Calu3 (cell line): ENCODE results near the gene GPC3. TPM values are rescaled to one million over a fixed set of nuclear protein-coding genes. Genes with fewer than 3 reads are reported as not detected.

Experiments
- BruUV-seq: library from RNA; stranded (reverse); fragments of 400-500 nt; replicated peaks from 2 replicates; lab custom pipeline; 2021; lab: Mats Ljungman, UMichigan
- CTCF ChIA-PET: fragments of 300-600 bp; sonication (Branson Sonifier 250); formaldehyde crosslinking; loops from one replicate; lab custom pipeline; 2022; ENCODE audit warnings: antibody characterized with exemption; lab: Charles Lee
- DNase-seq: peaks from one replicate; pipeline ENCODE4 v3.0.0; 2022
- H3K27ac Mint-ChIP-seq: one replicate; pipeline ENCODE4 v1.8.0; 2022; ENCODE audit warnings: mixed read lengths; ENCODE audit not compliant: unreplicated experiment
- H3K27me3 Mint-ChIP-seq: one replicate; pipeline ENCODE4 v1.8.0; 2022; ENCODE audit warnings: mixed read lengths; ENCODE audit not compliant: unreplicated experiment
- H3K36me3 Mint-ChIP-seq: one replicate; pipeline ENCODE4 v1.8.0; 2022; ENCODE audit warnings: mild to moderate bottlenecking, moderate library complexity, mixed read lengths; ENCODE audit not compliant: insufficient read depth, unreplicated experiment
- H3K4me1 Mint-ChIP-seq: one replicate; pipeline ENCODE4 v1.8.0; 2022; ENCODE audit warnings: mild to moderate bottlenecking, low read depth, mixed read lengths; ENCODE audit not compliant: unreplicated experiment
- H3K4me3 Mint-ChIP-seq: one replicate; pipeline ENCODE4 v1.8.0; 2022; ENCODE audit warnings: mild to moderate bottlenecking, low read depth, moderate library complexity, mixed read lengths; ENCODE audit not compliant: unreplicated experiment
- H3K9me3 Mint-ChIP-seq: one replicate; pipeline ENCODE4 v1.8.0; 2022; ENCODE audit warnings: low read depth, mixed read lengths; ENCODE audit not compliant: unreplicated experiment
- CTCF ChIP-seq: fragments of 200-600 bp; IDR thresholded peaks from one replicate; pipeline ENCODE4 v1.8.0; 2022; ENCODE audit warnings: antibody characterized with exemption; ENCODE audit not compliant: unreplicated experiment
- intact Hi-C: fragments of 100-400 bp; cut with micrococcal nuclease; formaldehyde crosslinking; loops from one replicate; pipeline ENCODE4 v1.10.0; 2022; ENCODE audit not compliant: unreplicated experiment
- total RNA-seq: library from RNA; stranded (reverse); gene quantifications from 2 replicates; pipeline ENCODE4 v1.2.3, GENCODE V29; 2022

GPC3 gene
- total RNA-seq, 1 experiment from 2014 or later, result 2.3 TPM

- peak; percentile 78 for DNase-seq
- CTCF ChIA-PET, result interaction anchor here (1.0 to 2.2 kb wide), 15 partner anchors 12 to 604 kb away, joined by 3 to 21 read pairs (median 5); no protein-coding TSS in a partner anchor
- Mint-ChIP-seq H3K27me3 (no peaks in the 10 kb centered on the region), H3K4me1 (no peaks in the 10 kb centered on the region), H3K4me3 (peak overlapping the region; percentile 58), H3K27ac (no peak overlapping the region), H3K9me3 (no peaks in the 10 kb centered on the region), H3K36me3 (no peaks in the 10 kb centered on the region)
- intact Hi-C loops, result loop anchor here (1.0 to 10.0 kb wide), 7 partner anchors 47 to 605 kb away; no protein-coding TSS in a partner anchor
- peak; percentile 98 for TF ChIP-seq CTCF
- BruUV-seq, result no TSS peak
Observed at GRCh38 chrX:133792198-133792953, 193.0 kb downstream of the GPC3 start.

GRCh38 chrX:133789829-133790228, 195.6 kb downstream of the GPC3 start:
- H3K36me3 Mint-ChIP-seq, result no peaks in the 10 kb centered on the region
- peaks cover 8% of the 10 kb centered on the region for H3K4me1 Mint-ChIP-seq
- intact Hi-C loops, result loop anchor here (5.0 to 10.0 kb wide), 3 partner anchors 93 to 607 kb away; no protein-coding TSS in a partner anchor

GRCh38 chrX:133786382-133786781, 199.0 kb downstream of the GPC3 start:
- no peaks in the 10 kb centered on the region for H3K9me3 Mint-ChIP-seq
- BruUV-seq, result no TSS peak
- H3K36me3 Mint-ChIP-seq, result no peaks in the 10 kb centered on the region
- H3K27me3 Mint-ChIP-seq, result no peaks in the 10 kb centered on the region
- CTCF ChIA-PET, result interaction anchor here (1.6 kb wide), 1 partner anchor 88 kb away, joined by 4 read pairs; no protein-coding TSS in a partner anchor
- intact Hi-C loops, result no loop called here
- H3K27ac Mint-ChIP-seq, result no peak overlapping the region
- no peak for TF ChIP-seq CTCF
- peaks cover 33% of the 10 kb centered on the region for H3K4me1 Mint-ChIP-seq
- no peak overlapping the region for H3K4me3 Mint-ChIP-seq
- DNase-seq, result no peak

More at GRCh38 chrX:133789829-133790228, 195.6 kb downstream of the GPC3 start:
- DNase-seq, result no peak
- no peak for TF ChIP-seq CTCF
- Mint-ChIP-seq H3K9me3 (no peaks in the 10 kb centered on the region), H3K27ac (no peak overlapping the region), H3K27me3 (no peaks in the 10 kb centered on the region), H3K4me3 (no peak overlapping the region)
- no TSS peak for BruUV-seq
- CTCF ChIA-PET, result interaction anchor here (1.1 kb wide), 1 partner anchor 91 kb away, joined by 4 read pairs; no protein-coding TSS in a partner anchor

GRCh38 chrX:133783274-133783673, 202.1 kb downstream of the GPC3 start:
- no TSS peak for BruUV-seq
- no peaks in the 10 kb centered on the region for H3K27me3 Mint-ChIP-seq
- CTCF ChIA-PET, result no interaction called here

More at GRCh38 chrX:133783274-133783673, 202.1 kb downstream of the GPC3 start:
- no peak for DNase-seq
- peaks cover 58% of the 10 kb centered on the region for H3K4me1 Mint-ChIP-seq
- intact Hi-C loops, result no loop called here
- no peak overlapping the region for H3K27ac Mint-ChIP-seq
- no peaks in the 10 kb centered on the region for H3K36me3 Mint-ChIP-seq
- TF ChIP-seq CTCF, result no peak
- no peaks in the 10 kb centered on the region for H3K9me3 Mint-ChIP-seq
- no peak overlapping the region for H3K4me3 Mint-ChIP-seq
